AG09309 (cell line): ENCODE measurements around the gene AGK.

ENCODE experiments used
- DNase-seq: peaks from one replicate; pipeline ENCODE4 v3.0.0-alpha.2; 2010; ENCODE audit warnings: low read depth
- H3K4me3 ChIP-seq: 2 replicates; pipeline ENCODE4 v1.5.1; 2011; ENCODE audit warnings: mild to moderate bottlenecking, low read depth, low read length, moderate library complexity; ENCODE audit not compliant: control insufficient read depth
- TF ChIP-seq, protein P1 (sequence below): IDR thresholded peaks from 2 replicates; pipeline ENCODE4 v1.5.1; 2011; ENCODE audit warnings: mild to moderate bottlenecking, low read depth, low read length, inconsistent platforms; ENCODE audit not compliant: insufficient read depth, control insufficient read depth; ENCODE audit errors: missing control alignments

Gene AGK

DNA sequence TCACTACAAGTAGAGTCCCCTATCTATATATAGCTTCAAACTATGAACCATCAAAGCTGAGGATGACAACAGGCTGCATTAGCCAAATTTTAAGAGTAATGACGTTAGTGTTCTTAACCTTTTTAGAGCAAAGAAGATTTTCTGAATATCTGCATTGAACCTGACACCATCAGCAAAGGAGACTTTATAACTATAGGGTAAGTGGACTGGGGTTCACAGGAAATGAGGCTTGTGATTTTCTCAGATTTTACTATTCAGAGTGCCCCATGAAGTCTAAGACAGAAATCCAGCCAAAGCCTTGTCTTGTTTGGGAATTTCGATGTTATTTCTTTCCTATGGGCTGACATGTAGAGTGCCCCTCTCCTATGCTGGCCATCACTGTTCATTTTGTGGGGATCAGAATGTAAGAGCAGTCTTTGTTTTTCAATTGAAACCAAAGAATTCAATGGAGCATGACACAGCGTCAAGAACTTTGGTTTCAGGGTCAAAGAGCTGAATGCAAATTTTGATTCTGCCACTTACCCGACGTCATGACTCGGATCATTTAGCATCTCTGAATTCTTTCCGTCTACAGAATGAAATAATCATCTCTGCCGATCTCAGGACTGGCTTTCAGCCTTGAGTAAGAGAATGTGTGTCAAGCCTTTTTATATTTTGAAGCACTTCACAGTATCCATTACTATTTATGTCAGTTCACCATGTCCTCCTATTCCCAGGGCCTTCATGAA lies 98.1 kb downstream of the AGK start:
- DNase-seq: no peak
- no peak overlapping the region for H3K4me3 ChIP-seq
- TF ChIP-seq, protein P1, sequence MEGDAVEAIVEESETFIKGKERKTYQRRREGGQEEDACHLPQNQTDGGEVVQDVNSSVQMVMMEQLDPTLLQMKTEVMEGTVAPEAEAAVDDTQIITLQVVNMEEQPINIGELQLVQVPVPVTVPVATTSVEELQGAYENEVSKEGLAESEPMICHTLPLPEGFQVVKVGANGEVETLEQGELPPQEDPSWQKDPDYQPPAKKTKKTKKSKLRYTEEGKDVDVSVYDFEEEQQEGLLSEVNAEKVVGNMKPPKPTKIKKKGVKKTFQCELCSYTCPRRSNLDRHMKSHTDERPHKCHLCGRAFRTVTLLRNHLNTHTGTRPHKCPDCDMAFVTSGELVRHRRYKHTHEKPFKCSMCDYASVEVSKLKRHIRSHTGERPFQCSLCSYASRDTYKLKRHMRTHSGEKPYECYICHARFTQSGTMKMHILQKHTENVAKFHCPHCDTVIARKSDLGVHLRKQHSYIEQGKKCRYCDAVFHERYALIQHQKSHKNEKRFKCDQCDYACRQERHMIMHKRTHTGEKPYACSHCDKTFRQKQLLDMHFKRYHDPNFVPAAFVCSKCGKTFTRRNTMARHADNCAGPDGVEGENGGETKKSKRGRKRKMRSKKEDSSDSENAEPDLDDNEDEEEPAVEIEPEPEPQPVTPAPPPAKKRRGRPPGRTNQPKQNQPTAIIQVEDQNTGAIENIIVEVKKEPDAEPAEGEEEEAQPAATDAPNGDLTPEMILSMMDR: no peak

DNA sequence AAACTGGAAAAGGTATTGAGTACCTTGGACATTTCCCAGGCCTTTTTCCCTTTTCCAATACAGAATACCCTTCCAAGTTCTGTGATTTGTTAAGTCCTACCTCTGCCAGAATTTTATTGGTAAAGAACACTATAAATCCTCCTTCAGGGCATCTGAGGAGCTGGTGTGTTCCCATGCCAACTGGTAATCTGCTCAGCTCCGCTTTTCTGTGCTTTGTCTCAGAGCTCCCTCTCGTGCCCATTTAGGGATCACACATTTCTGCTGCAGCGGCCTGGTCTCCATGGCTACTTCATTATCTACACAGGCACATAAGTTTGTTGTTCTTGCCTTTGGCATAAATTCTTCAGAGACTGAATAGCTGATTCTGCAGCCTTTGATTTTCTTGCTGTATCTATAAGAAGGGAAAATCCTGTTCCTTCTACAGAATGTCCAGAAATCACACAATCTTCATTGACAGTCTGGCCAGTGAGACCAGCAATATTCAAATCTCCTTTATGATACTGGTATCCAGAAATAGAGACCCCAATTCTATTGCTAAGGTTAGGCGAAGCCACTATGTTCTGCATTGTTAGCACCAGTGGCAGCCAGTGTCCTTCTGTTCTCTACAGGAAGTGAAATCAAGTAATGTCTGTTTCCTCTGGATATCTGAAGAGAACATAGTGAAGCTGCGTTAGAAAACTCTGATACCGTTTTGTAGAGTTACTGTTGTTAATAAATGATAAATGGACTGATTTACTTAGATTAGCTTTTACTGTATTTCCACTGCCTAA lies 98.8 kb downstream of the AGK start:
- peak; percentile 87 for DNase-seq
- TF ChIP-seq, protein P1: peak; percentile 90
- no peak overlapping the region for H3K4me3 ChIP-seq

DNA sequence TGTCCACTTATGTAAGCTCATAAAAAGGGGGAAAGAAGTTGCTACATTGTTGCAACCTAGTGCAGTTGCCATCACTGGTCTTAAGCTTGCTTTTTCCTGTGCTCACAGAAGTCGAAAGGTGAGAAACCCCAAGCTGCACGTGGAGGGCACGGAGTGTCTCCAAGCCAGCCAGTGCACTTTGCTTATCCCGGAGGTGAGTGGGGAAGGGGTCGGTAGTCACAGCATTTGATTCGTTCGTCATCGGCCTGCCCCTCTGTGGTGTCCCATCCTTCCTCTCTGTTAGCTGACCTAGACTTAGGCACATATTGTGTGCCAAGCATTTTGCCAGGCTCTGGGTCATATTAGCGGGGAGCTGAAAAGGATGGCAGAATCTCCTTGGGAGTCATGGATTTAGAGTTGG lies 100.2 kb downstream of the AGK start:
- TF ChIP-seq, protein P1: no peak
- H3K4me3 ChIP-seq: no peak overlapping the region
- DNase-seq: no peak

DNA sequence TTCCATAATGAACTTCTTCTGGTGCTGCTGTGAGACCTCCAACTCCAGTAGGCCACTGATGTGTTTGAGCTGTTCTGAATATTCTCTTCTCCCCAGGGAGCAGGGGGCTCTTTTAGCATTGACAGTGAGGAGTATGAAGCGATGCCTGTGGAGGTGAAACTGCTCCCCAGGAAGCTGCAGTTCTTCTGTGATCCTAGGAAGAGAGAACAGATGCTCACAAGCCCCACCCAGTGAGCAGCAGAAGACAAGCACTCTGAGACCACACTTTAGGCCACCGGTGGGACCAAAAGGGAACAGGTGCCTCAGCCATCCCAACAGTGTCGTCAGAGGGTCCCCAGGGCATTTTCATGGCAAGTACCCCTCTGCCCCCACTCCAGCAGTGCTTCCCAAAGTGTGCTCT lies 101.5 kb downstream of the AGK start:
- TF ChIP-seq, protein P1: no peak
- no peak for DNase-seq
- H3K4me3 ChIP-seq: no peak overlapping the region

- no peak overlapping the region for H3K4me3 ChIP-seq
- peak; percentile 10 for DNase-seq
- TF ChIP-seq, protein P1: peak; percentile 74
Observed at GRCh38 chr7:141654551-141654950, 103.3 kb downstream of the AGK start.

DNA sequence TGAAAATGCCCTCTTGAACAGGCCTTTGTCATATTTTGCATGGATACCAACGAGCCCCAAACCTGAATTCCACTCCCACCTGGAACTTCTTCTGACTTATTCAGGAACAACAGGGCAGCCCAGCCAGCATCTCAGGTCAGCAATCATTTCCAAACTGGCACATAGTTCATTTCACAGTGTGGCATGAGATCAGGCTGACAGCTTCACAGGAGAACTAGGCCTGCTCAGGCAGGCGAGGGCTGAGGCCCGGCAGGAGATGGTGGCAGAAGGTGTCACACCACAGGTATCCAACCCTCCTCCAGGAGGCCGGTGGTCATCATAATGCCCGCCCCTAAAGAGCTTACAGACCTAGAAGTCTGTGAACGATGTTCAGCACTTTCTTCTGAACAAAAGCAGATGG lies 108.3 kb downstream of the AGK start:
- TF ChIP-seq, protein P1: no peak
- DNase-seq: no peak
- H3K4me3 ChIP-seq: no peak overlapping the region
